LNCAP (cell line): ENCODE measurements around the gene MDM2.

ENCODE experiments used
- TF ChIP-seq, protein P1 (sequence below): fragments of 450-650 bp; IDR thresholded peaks from 2 replicates; pipeline ENCODE4 v1.5.1; 2017; ENCODE audit warnings: mild to moderate bottlenecking

The MDM2 gene

DNA sequence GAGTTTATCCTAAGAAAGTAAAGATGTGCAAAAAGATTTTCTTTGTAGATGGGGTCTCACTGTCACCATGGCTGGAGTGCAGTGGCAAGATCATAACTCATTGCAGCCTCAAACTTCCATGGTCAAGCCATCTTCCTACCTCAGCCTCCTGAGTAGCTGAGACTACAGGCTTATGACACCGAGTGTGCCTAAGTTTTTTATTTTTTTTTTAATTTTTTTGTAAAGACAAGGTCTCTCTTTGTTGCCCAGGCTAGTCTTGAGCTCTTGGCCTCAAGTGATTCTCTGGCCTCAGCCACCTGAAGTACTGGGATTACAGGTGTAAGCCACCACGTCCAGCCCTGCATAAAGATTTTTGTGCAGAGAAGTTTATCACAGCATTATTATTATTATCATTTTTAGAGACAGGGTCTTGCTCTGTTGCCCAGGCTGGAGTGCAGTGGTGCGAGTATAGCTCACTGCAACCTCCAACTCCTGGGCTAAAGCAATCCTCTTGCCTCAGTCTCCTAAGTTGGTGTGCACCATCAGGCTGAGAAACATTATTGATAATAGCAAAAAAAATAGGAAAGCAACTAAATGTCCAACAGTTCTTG, 19.3 kb upstream of the MDM2 start:
- TF ChIP-seq, protein P1, sequence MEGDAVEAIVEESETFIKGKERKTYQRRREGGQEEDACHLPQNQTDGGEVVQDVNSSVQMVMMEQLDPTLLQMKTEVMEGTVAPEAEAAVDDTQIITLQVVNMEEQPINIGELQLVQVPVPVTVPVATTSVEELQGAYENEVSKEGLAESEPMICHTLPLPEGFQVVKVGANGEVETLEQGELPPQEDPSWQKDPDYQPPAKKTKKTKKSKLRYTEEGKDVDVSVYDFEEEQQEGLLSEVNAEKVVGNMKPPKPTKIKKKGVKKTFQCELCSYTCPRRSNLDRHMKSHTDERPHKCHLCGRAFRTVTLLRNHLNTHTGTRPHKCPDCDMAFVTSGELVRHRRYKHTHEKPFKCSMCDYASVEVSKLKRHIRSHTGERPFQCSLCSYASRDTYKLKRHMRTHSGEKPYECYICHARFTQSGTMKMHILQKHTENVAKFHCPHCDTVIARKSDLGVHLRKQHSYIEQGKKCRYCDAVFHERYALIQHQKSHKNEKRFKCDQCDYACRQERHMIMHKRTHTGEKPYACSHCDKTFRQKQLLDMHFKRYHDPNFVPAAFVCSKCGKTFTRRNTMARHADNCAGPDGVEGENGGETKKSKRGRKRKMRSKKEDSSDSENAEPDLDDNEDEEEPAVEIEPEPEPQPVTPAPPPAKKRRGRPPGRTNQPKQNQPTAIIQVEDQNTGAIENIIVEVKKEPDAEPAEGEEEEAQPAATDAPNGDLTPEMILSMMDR = no peak

DNA sequence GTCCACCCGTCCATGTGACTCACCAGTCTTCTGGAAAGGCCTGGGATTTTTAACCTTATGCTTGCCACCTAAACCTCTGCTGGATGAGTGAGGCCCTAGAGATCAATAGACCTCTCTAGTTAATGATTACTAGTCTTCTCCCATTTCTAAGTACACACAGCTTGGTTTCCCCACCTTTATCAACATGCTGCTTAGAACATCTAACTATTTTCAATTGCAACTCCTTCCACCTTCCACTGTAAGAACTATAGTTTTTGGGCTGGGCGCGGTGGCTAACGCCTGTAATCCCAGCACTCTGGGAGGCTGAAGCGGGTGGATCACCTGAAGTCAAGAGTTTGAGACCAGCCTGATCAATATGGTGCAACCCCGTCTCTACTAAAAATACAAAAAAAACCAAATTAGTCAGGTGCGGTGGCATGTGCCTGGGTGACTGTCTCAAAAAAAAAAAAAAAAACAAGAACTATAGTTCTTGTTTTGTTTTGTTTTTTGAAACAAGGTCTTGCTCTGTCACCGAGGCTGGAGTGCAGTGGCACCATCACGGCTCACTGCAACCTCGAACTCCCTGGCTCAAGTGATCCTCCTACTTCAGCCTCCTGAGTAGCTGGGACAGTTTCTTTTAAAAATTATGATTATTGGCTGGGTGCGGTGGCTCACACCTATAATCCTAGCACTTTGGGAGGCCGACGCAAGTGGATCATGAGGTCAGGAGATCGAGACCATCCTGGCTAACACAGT, 18.7 kb upstream of the MDM2 start:
- TF ChIP-seq, protein P1 = no peak

DNA sequence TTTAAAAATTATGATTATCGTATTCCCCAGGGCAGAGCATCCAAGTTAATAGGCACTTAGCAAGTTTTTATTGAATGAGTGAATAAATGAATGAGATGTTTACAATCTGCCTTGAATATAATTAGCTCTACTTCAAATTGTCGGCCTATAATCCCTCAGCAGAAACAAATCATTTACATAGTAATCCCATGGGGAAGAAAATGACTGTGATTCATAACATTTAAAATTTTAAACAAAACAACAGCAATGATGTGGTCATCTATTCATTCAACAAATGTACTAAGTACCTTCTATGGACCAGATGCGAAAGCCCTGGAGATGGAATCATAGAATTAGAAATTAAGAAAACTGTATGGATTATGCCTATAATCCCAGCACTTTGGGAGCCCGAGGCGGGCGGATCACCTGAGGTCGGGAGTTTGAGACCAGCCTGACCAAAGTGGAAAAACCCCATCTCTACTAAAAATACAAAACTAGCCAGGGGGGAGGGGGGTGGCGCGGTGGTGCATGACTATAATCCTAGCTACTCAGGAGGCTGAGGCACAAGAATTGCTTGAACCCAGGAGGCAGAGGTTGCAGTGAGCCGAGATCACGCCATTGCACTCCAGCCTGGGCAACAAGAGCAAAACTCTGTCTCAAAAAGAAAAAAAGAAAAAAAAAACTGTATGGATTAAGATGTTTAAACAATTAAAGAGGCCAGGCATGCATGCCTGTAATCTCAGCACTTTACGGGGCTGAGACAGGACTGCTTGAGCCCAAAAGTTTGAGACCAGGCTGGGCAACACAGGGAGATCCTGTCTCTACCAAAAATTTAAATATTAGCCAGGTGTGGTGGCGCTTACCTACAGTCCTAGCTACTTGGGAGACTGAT, 17.7 kb upstream of the MDM2 start:
- TF ChIP-seq, protein P1 = no peak

DNA sequence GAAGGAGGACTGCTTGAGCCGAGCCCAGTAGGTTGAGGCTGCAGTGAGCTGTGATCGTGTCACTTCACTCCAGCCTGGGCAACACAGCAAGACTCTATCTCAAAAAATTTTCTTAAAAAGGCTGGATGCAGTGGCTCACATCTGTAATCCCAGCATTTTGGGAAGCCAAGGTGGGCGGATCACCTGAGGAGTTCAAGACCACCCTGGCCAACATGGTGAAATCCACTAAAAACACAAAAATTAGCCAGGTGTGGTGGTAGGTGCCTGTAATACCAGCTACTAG, 17.1 kb upstream of the MDM2 start:
- TF ChIP-seq, protein P1 = no peak

DNA sequence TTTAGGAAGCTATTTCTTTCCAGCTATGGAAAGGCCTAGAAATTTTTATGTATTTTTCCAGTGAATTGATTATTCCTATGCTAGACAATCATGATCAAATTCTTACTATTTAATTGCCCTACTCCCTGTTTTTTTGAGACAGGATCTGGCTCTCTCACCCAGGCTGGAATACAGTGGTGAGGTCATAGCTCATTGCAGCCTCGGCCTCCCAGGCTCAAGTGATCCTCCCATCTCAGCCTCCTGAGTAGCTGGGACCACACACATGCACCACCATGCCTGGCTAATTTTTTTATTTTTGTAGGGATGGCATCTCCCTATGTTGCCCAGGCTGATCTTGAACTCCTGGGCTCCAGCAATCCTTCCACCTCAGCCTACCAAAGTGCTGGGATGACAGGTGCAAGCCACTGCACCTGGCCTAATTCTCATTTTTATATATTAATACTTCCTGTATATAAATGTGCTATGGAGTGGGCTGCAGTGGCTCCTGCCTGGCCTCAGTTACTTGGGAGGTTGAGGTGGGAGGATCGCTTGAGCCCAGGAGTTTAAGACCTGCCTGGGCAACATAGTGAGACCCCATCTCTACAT, 16.0 kb upstream of the MDM2 start:
- TF ChIP-seq, protein P1 = no peak

DNA sequence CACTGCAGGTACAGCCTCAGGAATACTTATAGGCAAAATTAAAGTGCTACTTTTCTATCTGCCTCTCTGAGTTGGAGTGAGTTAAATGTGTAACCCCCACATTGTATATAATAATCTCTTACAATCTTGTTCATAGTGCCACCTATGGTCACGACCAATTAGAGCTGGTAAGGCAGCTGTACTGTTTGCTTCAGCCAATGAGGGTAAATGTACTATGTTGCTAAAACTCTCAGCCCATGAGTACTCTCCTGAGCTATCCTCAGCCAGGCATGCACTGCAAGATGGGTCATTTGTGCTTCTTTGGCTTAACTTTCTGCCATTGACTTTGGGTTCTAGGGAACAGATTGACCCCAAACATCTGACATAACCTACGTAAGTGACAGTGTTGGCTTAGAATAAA, 15.0 kb upstream of the MDM2 start:
- TF ChIP-seq, protein P1 = no peak

DNA sequence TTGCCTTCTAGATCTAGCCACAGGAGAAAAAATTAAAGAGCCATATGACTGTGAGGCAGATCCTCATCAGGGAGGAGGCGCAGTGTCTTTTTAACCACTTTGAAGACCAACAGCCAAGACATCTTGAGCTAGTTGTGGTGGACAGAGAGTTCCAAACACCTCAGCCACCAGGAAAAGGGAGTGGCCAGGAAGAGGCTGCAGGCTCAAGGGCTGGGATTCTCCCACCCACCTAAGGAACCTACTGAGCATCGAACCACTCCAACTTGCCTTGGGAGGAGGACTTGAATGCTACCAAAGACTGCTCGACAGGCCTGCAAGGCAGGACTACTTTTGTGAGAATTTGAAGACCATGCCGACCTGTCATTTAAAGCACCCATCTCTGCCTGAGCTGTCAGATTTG, 14.5 kb upstream of the MDM2 start:
- TF ChIP-seq, protein P1 = no peak
